GM19468 (cell line): ENCODE results near the gene PSMC4.

Experiments
- ATAC-seq: cut with Tn5 transposase; IDR thresholded peaks from one replicate; pipeline ENCODE4 v1.9.1; 2021; ENCODE audit warnings: mild to moderate bottlenecking, moderate library complexity, moderate number of reproducible peaks; ENCODE audit not compliant: unreplicated experiment; ENCODE audit errors: extremely low read depth

PSMC4 gene

GRCh38 chr19:39983695-39984300, 12.8 kb downstream of the PSMC4 start:
- no peak for ATAC-seq

GRCh38 chr19:39986643-39987042, 15.7 kb downstream of the PSMC4 start:
- ATAC-seq = no peak

DNA sequence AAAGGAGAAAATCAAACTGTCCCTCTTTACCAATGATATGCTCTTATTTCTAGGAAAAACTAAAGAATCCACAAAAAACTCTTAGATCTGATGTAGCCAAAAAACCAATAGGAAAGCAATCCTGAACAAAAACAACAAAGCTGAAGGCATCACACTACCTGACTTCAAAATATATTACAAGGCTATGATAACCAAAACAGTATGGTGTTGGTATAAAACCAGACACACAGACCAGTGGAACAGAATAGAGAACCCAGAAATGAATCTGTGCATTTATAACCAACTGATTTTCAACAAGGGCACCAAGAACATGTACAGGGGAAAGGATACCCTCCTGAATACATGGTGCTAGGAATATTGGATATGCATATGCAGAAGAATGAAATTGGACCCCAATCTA, 16.2 kb downstream of the PSMC4 start:
- ATAC-seq = no peak

GRCh38 chr19:39987596-39987995, 16.6 kb downstream of the PSMC4 start:
- ATAC-seq = no peak

DNA sequence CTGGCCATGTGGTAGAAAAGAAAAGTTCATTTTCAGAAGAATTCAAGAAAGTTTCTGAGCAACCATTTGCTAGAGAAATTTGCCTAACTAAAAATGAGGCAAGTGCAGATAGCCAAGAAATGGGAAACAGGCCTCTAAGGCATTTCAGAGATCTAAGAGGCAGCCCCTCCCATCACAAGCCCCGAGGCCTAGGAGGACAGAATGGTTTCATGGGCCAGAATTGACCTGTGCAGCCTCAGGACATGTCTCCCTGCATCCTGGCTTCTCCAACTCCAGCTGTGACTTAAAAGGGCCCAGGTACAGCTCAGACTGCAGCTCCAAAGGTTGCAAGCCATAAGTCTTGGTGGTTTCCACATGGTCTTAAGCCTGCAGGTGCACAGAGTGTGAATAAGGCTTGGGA, 22.6 kb downstream of the PSMC4 start:
- ATAC-seq = no peak

DNA sequence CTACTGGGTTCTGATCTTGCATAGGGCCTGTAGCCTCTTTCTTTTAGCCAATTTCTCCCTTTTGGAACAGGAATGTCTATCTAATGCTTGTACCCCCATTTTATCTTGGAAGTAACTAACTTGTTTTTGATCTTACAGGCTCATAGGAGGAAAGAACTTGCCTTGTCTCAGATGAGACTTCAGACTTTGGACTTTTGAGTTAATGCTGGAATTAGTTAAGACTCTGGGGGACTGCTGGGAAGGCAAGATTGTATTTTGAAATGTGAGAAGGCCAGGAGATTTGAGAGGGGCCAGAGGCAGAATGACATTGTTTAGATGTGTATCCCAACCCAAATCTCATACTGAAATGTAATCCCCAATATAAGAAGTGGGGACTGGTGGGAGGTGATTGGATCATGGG, 23.4 kb downstream of the PSMC4 start:
- ATAC-seq = no peak

GRCh38 chr19:39995794-39996193, 24.8 kb downstream of the PSMC4 start:
- no peak for ATAC-seq

DNA sequence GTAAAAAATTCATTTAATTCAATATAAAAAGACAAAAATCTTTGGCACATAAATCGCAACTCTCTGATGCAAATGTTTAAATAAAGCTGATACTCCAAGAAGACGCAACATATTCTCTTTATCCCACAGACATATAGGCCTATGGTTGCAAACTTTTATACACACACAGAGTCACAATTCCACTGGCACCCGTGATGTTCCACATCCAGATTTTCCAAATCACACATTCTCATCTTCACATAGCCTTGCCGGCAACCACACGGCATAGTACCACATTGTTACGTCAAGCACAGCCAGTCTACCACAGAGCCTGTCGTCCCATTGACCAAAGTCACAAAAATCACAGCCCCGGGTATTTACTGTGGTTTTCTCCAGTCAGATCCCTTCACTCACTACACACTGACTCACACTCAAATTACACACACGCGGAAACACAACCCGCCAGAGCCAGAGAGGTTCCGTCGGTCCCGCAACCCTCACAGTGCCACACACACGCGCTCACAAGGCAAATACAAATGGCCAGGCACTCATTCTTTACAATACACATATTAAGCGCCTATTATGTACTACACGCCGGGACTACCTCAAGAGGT, 25.3 kb downstream of the PSMC4 start:
- ATAC-seq = no peak

GRCh38 chr19:39996811-39997637, 26.1 kb downstream of the PSMC4 start, which contains the start of gene ZNF546:
Gene ZNF546, plus strand, starts transcription at chr19:39997060. Its CDS starts 1,267 bp downstream, at chr19:39998327.
- peak; percentile 54 for ATAC-seq

GRCh38 chr19:39997638-39998216, 26.8 kb downstream of the PSMC4 start:
- no peak for ATAC-seq

DNA sequence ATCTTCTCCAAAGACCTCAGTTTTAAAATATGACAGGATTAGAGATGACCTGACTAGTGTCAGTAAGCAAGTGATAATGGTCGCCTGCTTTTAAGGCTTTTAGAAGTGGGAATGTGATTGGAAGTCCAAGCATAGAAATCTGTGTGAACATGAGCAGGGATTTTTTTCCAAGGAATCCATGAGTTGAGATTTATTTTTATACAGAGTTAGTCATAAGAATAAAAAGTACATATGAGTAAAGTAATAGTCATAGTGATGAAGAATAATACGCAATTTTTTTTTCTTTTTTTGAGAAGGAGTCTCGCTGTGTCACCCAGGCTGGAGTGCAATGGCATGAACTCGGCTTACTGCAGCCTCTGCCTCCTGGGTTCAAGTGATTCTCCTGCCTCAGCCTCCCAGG, 27.5 kb downstream of the PSMC4 start:
- ATAC-seq = no peak

DNA sequence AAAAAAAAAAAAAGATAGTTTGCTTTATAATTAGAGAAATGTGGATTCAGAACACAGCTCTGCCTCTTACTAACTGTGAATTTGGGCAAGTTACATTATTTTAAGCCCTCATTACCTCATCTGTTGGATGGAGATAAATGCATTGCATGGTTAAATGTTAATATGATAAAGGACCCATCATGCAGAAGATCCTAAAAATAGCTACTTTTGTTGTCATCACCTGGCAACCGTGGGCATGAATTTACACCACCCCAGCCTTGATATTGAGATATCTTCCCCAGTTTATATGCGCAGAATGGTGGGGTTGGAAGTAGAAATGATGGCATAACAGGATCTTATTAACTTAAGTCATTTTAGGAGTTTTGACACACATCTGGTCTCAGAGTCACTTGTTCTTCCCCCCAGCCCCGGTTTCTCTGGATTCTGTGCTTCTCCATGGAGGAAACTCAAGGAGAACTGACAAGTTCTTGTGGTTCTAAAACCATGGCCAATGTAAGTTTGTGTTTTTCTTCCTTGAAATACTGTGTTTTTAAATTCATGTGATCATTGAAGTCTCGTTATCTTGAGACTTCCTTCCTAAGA, 34.8 kb downstream of the PSMC4 start:
- ATAC-seq = no peak

- no peak for ATAC-seq
These were observed 35.3 kb downstream of the PSMC4 start for GRCh38 chr19:40006273-40006691.

DNA sequence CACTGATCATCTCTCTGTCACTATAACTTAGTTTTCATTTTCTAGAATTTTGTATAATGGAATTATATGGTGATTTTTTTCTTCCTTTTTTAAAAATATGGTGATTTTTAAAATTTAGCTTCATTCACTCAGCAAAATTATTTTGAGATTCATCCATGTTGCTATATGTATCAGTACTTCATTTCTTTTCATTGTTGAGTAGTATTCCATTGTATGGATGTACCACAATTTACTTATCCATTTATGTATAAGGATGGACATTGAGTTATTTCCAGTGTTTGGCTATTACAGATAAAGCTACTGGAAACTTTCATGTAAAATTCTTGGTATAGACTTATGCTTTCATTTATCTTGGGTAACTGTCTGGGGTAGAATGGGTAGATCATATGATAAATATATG, 38.7 kb downstream of the PSMC4 start:
- no peak for ATAC-seq

GRCh38 chr19:40013991-40014390, 43.0 kb downstream of the PSMC4 start:
- no peak for ATAC-seq

DNA sequence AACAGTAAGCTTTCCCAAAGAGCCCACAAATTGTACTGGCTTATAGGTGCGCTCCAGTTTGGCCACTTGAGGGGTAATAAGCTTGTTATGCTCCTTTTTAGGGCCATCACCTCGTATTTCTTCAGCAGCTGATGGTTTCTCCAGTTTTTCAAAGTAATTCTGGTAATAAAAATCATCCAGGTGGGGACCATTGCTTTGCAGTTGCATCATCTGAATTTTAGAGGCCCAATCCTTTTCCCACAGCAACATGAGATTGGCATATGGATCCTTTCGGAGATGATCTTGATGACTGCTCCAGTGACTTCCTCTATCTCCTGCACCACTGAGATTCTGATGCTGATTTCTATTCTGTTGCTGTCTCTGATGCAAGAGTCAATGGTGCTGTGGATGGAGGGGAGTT, 53.0 kb downstream of the PSMC4 start:
- ATAC-seq = no peak

GRCh38 chr19:40025938-40026596, 55.1 kb downstream of the PSMC4 start:
- ATAC-seq = no peak

- no peak for ATAC-seq
These were observed 55.6 kb downstream of the PSMC4 start for GRCh38 chr19:40026597-40026970.
